ENCODE results near the gene SVIL. TPM values are rescaled to one million over a fixed set of nuclear protein-coding genes. Genes with fewer than 3 reads are reported as not detected.

SVIL gene
- total RNA-seq, 3 donors from 2014 or later (not counting 1 experiment from before 2014, with no cell fraction given) = 24.9 to 57.2 (median 33.5) TPM

DNA sequence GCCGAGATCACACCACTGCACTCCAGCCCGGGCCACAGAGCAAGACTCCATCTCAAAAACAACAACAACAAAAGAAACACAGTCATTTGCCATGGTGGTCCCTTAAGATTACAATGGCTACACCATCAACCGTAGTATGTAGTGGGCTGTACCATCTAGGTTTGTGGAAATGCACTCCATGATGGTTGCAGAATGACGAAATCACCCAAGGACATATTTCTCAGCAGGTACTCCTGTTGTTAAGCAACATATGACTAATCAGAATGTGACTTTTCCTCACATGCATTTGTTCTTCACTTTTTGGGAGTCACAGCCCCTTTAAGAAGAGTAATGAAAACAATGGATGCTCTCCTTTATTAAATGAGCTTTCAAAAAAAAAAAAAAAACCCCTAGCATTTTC, 11.0 kb downstream of the SVIL start:
- ATAC-seq = no peak
- intact Hi-C loops (cut with micrococcal nuclease) = no loop called here
- Mint-ChIP-seq H3K36me3 (no peaks in the 10 kb centered on the region), H3K9me3 (no peaks in the 10 kb centered on the region), H3K27ac (no peak overlapping the region), H3K4me1 (peaks cover 23 to 24% of the 10 kb centered on the region in 2 donors), H3K27me3 (ENCODE audit: low read depth in 2 of 2) (no peaks in the 10 kb centered on the region), H3K4me3 (no peak overlapping the region)
- H3K4me1 ChIP-seq (ENCODE audit: control insufficient read depth, insufficient read depth, low read length) = peaks cover 3% of the 10 kb centered on the region
- H3K4me3 ChIP-seq (ENCODE audit: low read length) = no peak overlapping the region
- DNase-seq = no peak
- H3K27ac ChIP-seq (ENCODE audit: low read length) = no peak overlapping the region
- no peak for TF ChIP-seq CTCF (IDR thresholded peaks at IDR 0.05)
- 95% methylated on average over 4 of the region's 4 CpGs for WGBS (ENCODE audit: insufficient coverage)
- no peaks in the 10 kb centered on the region for H3K9me3 ChIP-seq (ENCODE audit: control insufficient read depth, insufficient read depth, low read length)
- no peaks in the 10 kb centered on the region for H3K36me3 ChIP-seq (ENCODE audit: control insufficient read depth, insufficient read depth, low read length)
- H3K27me3 ChIP-seq (ENCODE audit: control insufficient read depth, insufficient read depth, low read length) = no peaks in the 10 kb centered on the region

- Mint-ChIP-seq H3K9me3 (no peaks in the 10 kb centered on the region), H3K27ac (no peak overlapping the region), H3K36me3 (no peaks in the 10 kb centered on the region), H3K4me3 (no peak overlapping the region), H3K4me1 (peaks cover 16 to 30% of the 10 kb centered on the region in 2 donors), H3K27me3 (ENCODE audit: low read depth in 2 of 2) (no peaks in the 10 kb centered on the region)
- Histone ChIP-seq H3K27me3 (ENCODE audit: control insufficient read depth, insufficient read depth, low read length) (no peaks in the 10 kb centered on the region), H3K4me3 (ENCODE audit: low read length) (no peak overlapping the region), H3K36me3 (ENCODE audit: control insufficient read depth, insufficient read depth, low read length) (no peaks in the 10 kb centered on the region), H3K4me1 (ENCODE audit: control insufficient read depth, insufficient read depth, low read length) (peaks cover 3% of the 10 kb centered on the region), H3K9me3 (ENCODE audit: control insufficient read depth, insufficient read depth, low read length) (no peaks in the 10 kb centered on the region), H3K27ac (ENCODE audit: low read length) (no peak overlapping the region)
- DNase-seq (no peak), ATAC-seq (no peak)
- WGBS (ENCODE audit: insufficient coverage) = 92% methylated on average over 12 of the region's 14 CpGs
- TF ChIP-seq CTCF (IDR thresholded peaks at IDR 0.05) = no peak
- intact Hi-C loops (cut with micrococcal nuclease) = no loop called here
Observed at GRCh38 chr10:29622382-29622922, 12.3 kb downstream of the SVIL start.

DNA sequence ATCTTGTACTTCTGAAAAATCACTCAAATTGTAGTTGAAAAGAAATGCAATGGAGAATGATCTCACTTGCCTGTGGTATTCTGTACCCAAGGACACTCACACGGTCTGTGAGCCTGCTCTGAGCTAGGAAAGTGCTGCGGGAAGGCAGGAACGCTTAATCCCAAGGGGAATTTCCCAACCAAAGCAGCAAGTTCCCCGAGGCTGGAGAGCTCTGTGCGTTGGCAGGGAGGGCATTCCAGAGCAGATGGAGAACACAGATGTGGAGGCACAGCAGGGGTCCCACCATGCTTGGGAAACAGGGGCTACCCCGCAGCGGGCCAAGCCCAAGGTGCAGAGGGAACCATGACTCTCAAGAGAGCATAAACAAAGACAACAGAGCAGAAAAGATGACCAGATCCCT, 13.6 kb downstream of the SVIL start:
- Histone ChIP-seq H3K27me3 (ENCODE audit: control insufficient read depth, insufficient read depth, low read length) (no peaks in the 10 kb centered on the region), H3K27ac (ENCODE audit: low read length) (no peak overlapping the region), H3K4me3 (ENCODE audit: low read length) (no peak overlapping the region), H3K9me3 (ENCODE audit: control insufficient read depth, insufficient read depth, low read length) (no peaks in the 10 kb centered on the region), H3K36me3 (ENCODE audit: control insufficient read depth, insufficient read depth, low read length) (no peaks in the 10 kb centered on the region), H3K4me1 (ENCODE audit: control insufficient read depth, insufficient read depth, low read length) (peaks cover 3% of the 10 kb centered on the region)
- DNase-seq = no peak
- H3K27ac Mint-ChIP-seq = no peak overlapping the region
- 90% methylated on average over 7 of the region's 7 CpGs for WGBS (ENCODE audit: insufficient coverage)
- ATAC-seq = no peak
- TF ChIP-seq CTCF (IDR thresholded peaks at IDR 0.05) = no peak
- H3K4me1 Mint-ChIP-seq = peaks cover 16 to 30% of the 10 kb centered on the region in 2 donors
- H3K4me3 Mint-ChIP-seq = no peak overlapping the region
- no peaks in the 10 kb centered on the region for H3K36me3 Mint-ChIP-seq
- H3K9me3 Mint-ChIP-seq = no peaks in the 10 kb centered on the region
- H3K27me3 Mint-ChIP-seq (ENCODE audit: low read depth in 2 of 2) = no peaks in the 10 kb centered on the region
- intact Hi-C loops (cut with micrococcal nuclease) = no loop called here

GRCh38 chr10:29620112-29620690, 14.6 kb downstream of the SVIL start:
- no peaks in the 10 kb centered on the region for H3K36me3 ChIP-seq (ENCODE audit: control insufficient read depth, insufficient read depth, low read length)
- H3K4me3 ChIP-seq (ENCODE audit: low read length) = no peak overlapping the region
- no peak overlapping the region for H3K27ac ChIP-seq (ENCODE audit: low read length)
- Mint-ChIP-seq H3K27me3 (ENCODE audit: low read depth in 2 of 2) (no peaks in the 10 kb centered on the region), H3K9me3 (no peaks in the 10 kb centered on the region), H3K27ac (no peak overlapping the region), H3K4me3 (no peak overlapping the region), H3K4me1 (peaks cover 19 to 30% of the 10 kb centered on the region in 2 donors), H3K36me3 (no peaks in the 10 kb centered on the region)
- ATAC-seq (no peak), DNase-seq (no peak)
- intact Hi-C loops (cut with micrococcal nuclease) = no loop called here
- WGBS (ENCODE audit: insufficient coverage) = 91% methylated on average over 5 of the region's 5 CpGs
- no peaks in the 10 kb centered on the region for H3K27me3 ChIP-seq (ENCODE audit: control insufficient read depth, insufficient read depth, low read length)
- no peak for TF ChIP-seq CTCF (IDR thresholded peaks at IDR 0.05)
- peaks cover 3% of the 10 kb centered on the region for H3K4me1 ChIP-seq (ENCODE audit: control insufficient read depth, insufficient read depth, low read length)
- no peaks in the 10 kb centered on the region for H3K9me3 ChIP-seq (ENCODE audit: control insufficient read depth, insufficient read depth, low read length)

All from natural killer cell (primary cell).